Measurements from ENCODE around the gene ABCC1. TPM values are rescaled to one million over a fixed set of nuclear protein-coding genes. Genes with fewer than 3 reads are reported as not detected.
"Not testable (repeated sequence)": the region's sequence is repeated elsewhere in the genome, so short reads cannot be mapped to it uniquely, and the experiment has no call there.

ABCC1 gene
- total RNA-seq, 2 donors from 2014 or later: 26.2 to 27.8 TPM

DNA sequence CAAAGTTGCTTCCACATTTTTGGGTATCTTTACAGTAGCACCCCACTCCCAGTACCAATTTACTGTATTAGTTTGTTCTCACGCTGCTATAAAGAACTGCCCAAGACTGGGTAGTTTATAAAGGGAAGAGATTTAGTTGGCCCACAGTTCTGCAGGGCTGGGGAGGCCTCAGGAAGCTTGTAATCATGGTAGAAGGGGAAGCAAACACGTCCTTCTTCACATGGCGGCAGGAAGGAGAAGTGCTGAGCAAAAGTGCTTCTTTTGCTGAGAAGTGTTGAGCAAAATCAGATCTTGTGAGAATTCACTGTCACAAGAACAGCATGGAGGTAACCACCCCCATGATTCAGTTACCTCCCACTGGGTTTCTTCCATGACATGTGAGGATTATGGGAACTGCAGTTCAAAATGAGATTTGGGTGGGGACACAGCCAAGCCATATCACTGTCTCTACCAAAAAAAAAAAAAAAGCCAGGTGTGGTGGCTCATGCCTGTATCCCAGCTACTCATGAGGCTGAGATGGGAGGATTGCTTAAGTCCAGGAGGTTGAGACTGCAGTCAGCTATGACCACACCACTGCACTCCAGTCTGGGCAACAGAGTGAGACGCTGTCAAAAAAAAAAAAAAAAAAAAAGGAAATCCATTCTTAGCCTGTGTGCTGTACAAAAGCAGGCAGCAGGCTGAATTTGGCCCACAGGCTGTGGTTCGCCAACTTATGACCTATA, 32.9 kb downstream of the ABCC1 start:
- peak; percentile 45 for DNase-seq (ENCODE audit: low spot score)
- intact Hi-C loops (cut with DNase I): not testable (repeated sequence)

GRCh38 chr16:15983898-15984297, 34.5 kb downstream of the ABCC1 start:
- intact Hi-C loops (cut with DNase I): no loop called here
- DNase-seq (ENCODE audit: low spot score): peak; percentile 50

GRCh38 chr16:15985144-15985543, 35.7 kb downstream of the ABCC1 start:
- DNase-seq (ENCODE audit: low spot score): no peak
- intact Hi-C loops (cut with DNase I): no loop called here

DNA sequence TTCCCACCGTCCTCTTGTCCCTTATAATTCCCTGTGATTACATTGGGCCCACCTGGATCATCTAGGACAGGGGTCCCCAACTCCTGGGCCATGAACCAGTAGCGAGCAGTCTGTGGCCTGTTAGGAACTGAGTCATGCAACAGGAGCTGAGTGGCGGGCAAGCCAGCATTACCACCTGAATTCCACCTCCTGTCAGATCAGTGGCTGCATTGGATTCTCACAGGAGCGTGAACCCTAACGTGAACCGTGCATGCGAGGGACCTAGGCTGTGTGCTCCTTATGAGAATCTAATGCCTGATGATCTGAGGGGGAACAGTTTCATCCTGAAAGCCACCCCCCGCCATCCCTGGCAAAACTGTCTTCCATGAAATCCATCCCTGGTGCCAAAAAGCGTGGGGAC, 36.8 kb downstream of the ABCC1 start:
- peak; percentile 50 for DNase-seq (ENCODE audit: low spot score)
- intact Hi-C loops (cut with DNase I): no loop called here

DNA sequence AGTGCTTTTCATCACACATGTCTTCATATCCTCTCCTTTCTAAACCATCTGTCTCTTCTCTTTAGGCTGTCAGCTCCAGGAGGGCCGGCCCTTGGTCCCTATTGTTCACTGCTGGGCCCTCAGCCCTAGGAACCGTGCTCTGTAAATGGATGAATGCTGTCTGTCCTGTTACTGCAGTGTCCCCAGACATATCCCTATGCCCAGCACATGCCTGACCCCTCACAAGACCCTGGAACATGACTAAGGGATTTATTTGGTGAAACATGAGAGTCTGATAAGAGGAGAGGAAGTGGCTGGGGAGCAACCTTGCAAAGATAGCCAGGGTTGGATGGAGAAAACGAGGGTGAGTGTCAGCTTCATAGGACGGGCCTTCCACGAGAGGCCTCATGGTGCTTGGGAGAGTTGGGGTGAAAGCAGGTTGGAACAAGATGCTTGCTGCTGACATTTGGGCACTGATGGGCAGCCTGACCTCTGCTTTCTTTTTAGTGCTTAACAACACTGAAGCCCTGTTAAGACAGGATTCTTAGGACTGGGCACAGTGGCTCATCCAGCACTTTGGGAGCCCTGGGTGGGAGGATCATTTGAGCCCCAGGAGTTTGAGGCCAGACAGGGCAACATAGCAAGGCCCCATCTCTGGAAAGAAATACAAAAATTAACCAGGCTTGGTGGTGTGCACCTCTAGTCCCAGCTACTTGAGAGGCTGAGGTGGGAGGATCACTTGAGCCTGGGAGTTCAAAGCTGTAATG, 39.0 kb downstream of the ABCC1 start:
- intact Hi-C loops (cut with DNase I): no loop called here
- DNase-seq (ENCODE audit: low spot score): no peak

GRCh38 chr16:15990902-15991301, 41.5 kb downstream of the ABCC1 start:
- DNase-seq (ENCODE audit: low spot score): no peak
- intact Hi-C loops (cut with DNase I): no loop called here

DNA sequence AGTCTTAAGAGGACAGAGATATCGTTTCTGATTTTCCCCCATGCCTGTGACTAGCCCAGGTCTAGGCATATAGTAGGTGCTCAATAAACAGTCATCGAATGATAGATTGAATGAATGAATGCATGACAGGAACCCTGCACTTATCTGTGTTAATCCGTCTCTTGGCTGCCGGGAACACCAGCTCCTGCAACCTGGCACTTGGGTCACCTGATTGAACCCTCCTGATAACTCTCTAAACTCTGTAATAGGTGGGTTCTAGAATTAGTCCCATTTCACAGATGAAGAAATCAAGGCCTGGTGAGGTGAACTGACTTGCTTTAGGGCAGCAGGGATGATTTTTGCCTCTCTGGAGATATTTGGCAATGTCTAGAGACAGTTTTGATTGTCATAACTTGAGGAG, 43.7 kb downstream of the ABCC1 start:
- intact Hi-C loops (cut with DNase I): no loop called here
- DNase-seq (ENCODE audit: low spot score): no peak

- no peak for DNase-seq (ENCODE audit: low spot score)
- intact Hi-C loops (cut with DNase I): no loop called here
Measured at GRCh38 chr16:15993541-15993940, 44.1 kb downstream of the ABCC1 start.

DNA sequence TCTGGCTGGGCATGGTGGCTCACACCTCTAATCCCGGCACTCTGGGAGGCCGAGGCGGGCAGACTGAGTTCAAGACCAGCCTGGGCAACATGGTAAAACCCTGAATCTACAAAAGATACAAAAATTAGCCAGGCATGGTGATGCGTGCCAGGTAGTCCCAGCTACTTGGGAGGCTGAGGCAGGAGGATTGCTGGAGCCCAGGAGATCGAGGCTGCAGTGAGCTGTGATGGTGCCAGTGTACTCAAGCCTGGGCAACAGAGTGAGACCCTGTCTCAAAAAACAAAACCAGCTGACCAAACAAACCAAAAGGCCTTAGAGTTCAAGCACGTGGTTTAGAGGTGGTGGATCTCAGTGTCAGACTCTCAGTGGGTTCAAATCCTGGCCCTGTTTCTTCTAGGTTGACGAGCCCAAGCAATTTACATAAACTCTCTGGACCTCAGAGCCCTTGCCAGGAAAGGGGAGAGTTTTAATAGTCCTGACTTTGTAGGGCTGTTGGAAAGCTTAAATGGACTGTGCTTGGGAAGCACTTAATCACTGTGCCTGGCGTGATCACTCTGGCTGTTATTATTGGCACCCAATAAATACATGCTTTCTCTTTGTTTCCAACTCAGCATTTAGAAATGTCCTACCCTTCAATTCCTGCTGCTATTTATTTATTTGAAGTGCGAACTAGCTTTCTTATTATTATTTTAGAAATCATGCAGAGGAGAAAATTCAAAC, 44.7 kb downstream of the ABCC1 start:
- no peak for DNase-seq (ENCODE audit: low spot score)
- intact Hi-C loops (cut with DNase I): no loop called here

GRCh38 chr16:15996432-15997109, 47.2 kb downstream of the ABCC1 start:
- peak; percentile 91 for DNase-seq (ENCODE audit: low spot score)
- intact Hi-C loops (cut with DNase I): no loop called here

DNA sequence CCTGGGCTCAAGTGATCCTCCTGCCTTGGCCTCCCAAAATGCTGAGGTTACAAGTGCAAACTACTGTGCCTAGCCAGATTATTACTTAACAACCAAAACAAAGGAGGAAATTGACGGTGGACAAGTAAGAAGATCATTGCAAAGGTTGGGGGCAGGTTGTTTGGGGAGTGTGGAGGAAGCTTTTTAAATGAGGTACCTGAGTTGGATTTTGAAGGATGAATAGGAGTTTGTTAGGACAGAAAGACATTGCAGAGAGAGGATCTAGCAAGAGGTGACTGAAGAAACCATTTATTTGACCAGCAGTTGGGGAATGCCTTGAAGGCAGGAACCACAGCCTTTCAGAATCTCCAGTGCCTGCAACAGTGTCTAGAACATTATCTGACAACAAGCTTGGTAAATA, 51.3 kb downstream of the ABCC1 start:
- no peak for DNase-seq (ENCODE audit: low spot score)
- intact Hi-C loops (cut with DNase I): no loop called here

DNA sequence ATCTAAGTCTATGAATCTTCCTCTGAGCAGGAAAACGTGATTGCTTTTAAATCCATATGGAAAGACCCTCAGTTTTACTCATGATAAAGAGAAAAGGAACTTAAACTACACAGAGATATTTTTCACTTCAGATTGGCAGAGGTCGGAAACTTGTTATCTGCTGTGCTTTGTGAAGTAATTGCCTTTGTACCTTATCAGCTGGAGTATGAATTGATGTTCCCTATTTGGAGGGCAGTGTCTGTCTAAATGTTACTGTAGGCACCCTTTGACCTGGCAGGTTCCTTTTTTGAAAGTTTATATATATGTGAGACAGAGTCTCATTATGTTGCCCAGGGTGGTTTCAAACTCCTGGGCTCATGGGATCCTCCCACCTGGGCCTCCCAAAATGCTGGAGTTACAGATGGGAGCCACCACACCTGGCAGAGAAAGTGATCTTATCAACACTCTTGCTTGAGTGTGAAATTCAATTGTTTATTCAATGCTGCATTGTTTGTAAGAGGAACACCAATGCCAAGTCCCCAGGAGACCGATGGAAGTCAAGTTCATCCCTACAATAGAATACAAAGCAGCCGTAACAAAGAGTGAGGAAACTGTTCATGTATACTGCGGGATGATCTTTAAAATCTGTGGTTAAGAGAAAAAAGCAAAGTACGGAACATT, 52.3 kb downstream of the ABCC1 start:
- DNase-seq (ENCODE audit: low spot score): no peak
- intact Hi-C loops (cut with DNase I): no loop called here

DNA sequence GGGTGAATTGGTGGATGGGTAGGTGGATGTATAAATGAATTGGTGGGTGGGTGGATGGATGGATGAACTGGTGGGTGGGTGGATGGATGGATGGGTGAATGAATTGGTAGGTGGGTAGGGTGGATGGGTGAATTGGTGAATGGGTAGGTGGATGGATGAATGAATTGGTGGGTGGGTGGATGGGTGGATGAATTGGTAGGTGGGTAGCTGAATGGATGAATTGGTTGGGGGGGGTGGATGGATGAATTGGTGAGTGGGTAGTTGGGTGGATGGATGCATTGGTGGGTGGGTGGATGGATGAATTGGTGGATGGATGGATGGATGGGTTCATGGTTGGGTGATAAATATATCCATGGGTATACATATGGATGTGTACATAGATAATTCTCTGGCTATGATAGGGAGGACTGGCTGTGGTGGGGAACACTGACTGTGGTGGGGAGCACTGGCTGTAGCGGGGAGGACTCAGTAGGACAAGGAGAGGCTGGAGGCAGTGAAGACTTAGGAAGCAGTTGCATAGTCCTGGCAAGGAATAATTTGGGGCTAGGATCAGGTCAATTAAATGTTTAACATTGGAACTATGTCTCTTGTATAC, 54.4 kb downstream of the ABCC1 start:
- intact Hi-C loops (cut with DNase I): no loop called here
- DNase-seq (ENCODE audit: low spot score): no peak

- DNase-seq (ENCODE audit: low spot score): no peak
- intact Hi-C loops (cut with DNase I): no loop called here
Measured at GRCh38 chr16:16004314-16004749, 54.9 kb downstream of the ABCC1 start.

- intact Hi-C loops (cut with DNase I): no loop called here
Measured at GRCh38 chr16:16005721-16006120, 56.3 kb downstream of the ABCC1 start.

DNA sequence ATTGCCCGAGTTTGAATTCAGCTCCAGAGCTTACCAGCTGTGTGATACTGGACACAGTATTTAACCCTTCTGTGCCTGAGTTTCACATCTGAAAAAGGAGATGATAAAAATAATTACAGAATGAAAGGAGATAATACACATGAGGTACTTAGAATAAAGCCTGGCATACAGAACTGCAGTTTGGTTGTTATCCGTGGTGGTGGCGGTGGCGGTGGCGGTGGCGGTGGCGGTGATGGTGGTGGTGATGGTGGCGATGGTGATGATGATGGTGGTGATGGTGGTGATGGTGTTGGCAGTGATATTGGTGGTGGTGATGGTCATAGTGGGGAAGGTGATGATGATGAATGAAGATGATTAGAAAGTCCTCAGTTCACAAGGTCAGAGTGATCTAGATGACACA, 57.2 kb downstream of the ABCC1 start:
- intact Hi-C loops (cut with DNase I): no loop called here
- DNase-seq (ENCODE audit: low spot score): no peak

More at GRCh38 chr16:16005721-16006120, 56.3 kb downstream of the ABCC1 start:
- DNase-seq (ENCODE audit: low spot score): no peak

DNA sequence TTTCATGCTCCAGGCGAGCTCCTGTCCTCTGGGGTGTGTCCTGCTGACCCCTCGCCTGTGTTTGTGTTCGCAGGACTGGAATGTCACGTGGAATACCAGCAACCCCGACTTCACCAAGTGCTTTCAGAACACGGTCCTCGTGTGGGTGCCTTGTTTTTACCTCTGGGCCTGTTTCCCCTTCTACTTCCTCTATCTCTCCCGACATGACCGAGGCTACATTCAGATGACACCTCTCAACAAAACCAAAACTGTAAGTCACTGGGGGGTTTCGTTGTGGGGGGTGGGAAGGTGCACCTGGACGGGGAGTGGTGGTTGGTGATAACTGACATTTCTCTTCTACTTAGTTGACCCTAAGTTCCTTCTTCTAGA, 58.3 kb downstream of the ABCC1 start:
- intact Hi-C loops (cut with DNase I): no loop called here
- no peak for DNase-seq (ENCODE audit: low spot score)

GRCh38 chr16:16008666-16009065, 59.2 kb downstream of the ABCC1 start:
- DNase-seq (ENCODE audit: low spot score): no peak
- intact Hi-C loops (cut with DNase I): no loop called here

DNA sequence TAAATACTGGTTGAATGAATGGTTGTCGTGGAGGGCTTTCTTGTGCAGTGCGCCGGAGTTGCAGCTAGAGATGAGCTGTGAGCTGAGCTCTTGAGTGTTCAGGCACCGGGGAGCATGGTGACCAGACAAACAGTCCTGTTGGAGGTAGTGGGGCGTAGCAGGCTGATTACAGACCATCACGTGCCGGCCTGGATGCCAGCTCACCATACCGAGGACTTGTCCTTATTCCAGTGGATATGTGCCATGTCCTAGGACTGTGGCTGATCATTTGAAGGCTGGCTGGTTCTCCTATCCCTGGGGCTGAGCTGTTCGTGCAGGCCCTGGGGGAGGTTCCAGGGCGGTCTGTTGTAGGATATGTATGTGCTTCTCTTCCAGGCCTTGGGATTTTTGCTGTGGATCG, 60.0 kb downstream of the ABCC1 start:
- DNase-seq (ENCODE audit: low spot score): no peak
- intact Hi-C loops (cut with DNase I): no loop called here
